Measurements from ENCODE around the gene RCN2.
A peak's percentile ranks its signal among the peaks of the same experiment; 100 is the strongest.

Gene RCN2

GRCh38 chr15:76987896-76988860, 56.6 kb downstream of the RCN2 start:
- H3K9me3 Mint-ChIP-seq = no peaks in the 10 kb centered on the region
- peaks cover 20% of the 10 kb centered on the region for H3K27me3 Mint-ChIP-seq (ENCODE audit: low read depth)
- no peaks in the 10 kb centered on the region for H3K4me1 Mint-ChIP-seq
- no peaks in the 10 kb centered on the region for H3K36me3 Mint-ChIP-seq (ENCODE audit: low read depth)
- H3K4me3 Mint-ChIP-seq = no peak overlapping the region
- no peak for TF ChIP-seq CTCF (IDR thresholded peaks at IDR 0.05; ENCODE audit: unreplicated experiment in 3 of 3)
- H3K27ac Mint-ChIP-seq = peak overlapping the region in 1 of 3 experiments; percentile 52

DNA sequence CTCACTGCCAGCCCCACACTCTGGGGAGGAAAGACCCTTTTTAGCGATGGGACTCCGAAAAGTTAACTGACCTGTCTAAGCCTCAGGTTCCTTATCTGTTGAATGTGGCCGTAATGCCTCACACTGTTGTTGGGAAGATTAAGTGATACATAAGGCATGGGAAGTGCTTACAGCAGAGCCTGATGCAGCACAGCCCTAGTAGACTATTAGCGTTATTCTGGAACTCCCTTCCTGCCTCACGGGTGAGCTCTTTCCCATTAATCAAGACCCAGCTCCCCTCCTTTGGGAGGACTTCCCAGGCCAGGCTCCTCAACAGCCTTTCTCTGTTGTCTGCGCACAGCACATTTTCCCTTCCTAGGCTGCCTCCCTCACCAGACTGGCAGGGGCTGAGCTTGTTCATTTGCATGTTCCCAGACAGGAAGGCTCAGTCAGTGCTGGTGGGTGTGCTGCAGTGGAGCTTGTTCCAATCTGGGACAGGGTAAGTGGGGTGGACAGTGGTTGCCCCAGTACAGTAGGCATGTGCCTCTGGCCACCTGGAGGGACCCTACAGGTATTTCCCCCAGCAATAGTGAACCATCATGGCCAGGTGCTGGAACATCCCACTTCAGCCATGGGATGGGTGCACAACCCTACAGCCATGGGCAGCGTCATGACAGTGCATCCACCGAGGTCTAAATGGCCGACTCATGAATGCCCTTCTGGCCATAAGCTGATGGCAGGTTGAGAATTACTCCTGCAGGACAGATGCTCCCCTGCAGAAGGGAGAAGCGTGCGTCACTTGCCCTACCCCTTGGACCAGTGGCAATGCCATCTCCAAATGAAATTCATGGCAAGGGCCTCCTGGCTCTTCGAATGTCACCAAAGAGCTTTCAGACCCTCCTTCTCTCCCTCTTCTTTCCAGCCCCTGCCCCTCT, 57.6 kb downstream of the RCN2 start:
- peaks cover 16% of the 10 kb centered on the region for H3K27me3 Mint-ChIP-seq (ENCODE audit: low read depth)

DNA sequence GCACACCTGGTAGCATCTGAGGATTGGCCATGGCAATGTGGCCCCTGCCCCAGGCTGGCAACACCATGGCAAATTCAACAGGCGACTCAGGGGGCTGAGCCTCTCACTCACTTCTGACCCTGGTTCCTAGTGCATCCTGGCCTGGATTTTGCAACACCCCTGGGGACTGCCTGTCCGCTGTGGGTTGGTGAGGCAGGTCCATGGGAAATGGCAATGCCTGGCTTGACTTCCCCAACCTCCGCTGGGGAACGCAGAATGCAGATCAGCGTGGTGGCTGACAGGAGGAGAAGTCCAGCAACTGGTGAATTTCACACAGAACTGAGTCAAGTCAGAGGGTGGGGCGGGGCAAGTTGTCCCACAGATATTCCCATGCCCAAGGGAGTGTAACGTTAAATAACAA, 59.5 kb downstream of the RCN2 start:
- Mint-ChIP-seq H3K27ac (no peak overlapping the region), H3K36me3 (ENCODE audit: low read depth) (no peaks in the 10 kb centered on the region), H3K4me1 (no peaks in the 10 kb centered on the region), H3K9me3 (no peaks in the 10 kb centered on the region), H3K4me3 (no peak overlapping the region), H3K27me3 (ENCODE audit: low read depth) (peaks cover 16% of the 10 kb centered on the region)
- TF ChIP-seq CTCF (IDR thresholded peaks at IDR 0.05; ENCODE audit: unreplicated experiment in 3 of 3) = no peak

More for the DNA sequence above, 57.6 kb downstream of the RCN2 start:
- Mint-ChIP-seq H3K36me3 (ENCODE audit: low read depth) (no peaks in the 10 kb centered on the region), H3K9me3 (no peaks in the 10 kb centered on the region), H3K4me1 (no peaks in the 10 kb centered on the region), H3K4me3 (no peak overlapping the region), H3K27ac (peak overlapping the region in 1 of 3 experiments; percentile 52)
- no peak for TF ChIP-seq CTCF (IDR thresholded peaks at IDR 0.05; ENCODE audit: unreplicated experiment in 3 of 3)

DNA sequence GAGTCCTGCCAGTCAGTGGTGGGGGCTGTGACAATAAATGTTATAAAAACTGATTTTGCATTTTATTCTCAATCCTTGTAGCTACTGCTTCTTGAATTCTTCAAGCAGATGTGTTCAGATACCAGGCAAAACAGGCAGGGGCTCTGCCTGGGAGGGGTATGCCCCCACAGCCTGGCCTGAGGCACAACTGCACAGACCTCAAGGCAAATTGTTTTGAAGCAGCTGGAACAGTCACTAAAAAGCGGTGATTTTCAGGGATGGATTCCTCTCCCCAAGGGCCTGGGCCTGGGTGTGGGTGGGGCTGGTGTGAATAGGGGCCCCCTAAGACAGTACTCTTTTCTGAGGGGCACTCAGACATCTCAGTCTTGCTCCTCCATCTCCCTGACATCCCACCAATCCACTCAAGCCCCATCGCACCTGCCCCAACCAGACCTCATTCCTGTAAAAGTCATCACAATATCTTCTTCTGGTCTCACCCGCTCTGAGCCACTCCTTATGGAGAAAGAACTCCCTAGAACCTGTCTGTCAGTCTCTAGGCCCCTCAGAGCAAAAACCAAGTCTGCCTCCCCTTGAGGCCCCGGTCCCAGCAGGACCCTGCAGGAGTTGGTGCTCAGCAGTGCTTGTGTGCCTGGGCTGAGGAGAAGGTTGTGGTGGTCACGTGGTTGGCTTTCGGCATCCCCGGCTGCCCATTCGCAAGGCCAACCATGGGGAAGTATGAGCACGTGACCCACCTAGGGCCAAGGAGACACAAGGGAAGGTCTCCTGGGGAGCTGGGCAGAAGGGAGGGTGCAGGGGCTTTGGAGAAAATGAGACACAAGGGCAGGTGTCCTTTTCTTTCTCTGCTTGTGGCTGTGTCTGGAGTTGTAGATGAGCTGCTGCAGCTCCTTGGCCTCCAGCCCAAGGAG, 60.4 kb downstream of the RCN2 start:
- Mint-ChIP-seq H3K36me3 (ENCODE audit: low read depth) (no peaks in the 10 kb centered on the region), H3K27me3 (ENCODE audit: low read depth) (peaks cover 16% of the 10 kb centered on the region), H3K4me3 (no peak overlapping the region), H3K27ac (no peak overlapping the region), H3K9me3 (no peaks in the 10 kb centered on the region), H3K4me1 (no peaks in the 10 kb centered on the region)
- TF ChIP-seq CTCF (IDR thresholded peaks at IDR 0.05; ENCODE audit: unreplicated experiment in 3 of 3) = no peak

DNA sequence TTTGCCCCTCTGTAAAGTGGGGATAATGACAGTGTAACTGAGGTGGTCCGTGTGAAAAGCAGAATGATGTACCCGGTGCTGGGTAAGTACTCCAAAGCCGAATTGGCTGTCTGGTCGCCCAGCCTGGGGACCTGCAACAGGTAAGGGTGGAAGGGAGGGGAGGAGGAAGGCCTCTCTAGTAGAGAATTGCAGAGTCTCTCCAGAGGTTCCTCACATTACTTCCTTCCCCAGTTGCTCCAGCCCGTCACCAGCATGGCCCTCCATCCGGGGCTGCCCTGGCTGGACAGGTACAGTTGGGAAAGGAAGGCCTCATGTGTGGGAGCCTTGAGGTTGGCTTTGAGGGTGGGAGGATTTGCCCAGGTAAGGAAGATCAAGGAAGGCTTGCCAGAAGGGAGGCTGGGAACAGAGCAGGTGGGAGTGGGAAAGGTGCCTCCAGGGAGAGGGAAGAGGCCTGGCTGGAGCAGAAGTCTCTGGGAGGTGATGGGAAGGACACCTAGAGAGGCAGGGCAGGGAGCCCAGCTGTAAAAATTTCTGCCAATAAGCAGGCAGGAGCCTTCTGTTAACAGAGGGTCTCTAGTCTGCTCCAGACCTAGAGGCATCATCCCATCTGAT, 61.7 kb downstream of the RCN2 start:
- Mint-ChIP-seq H3K9me3 (no peaks in the 10 kb centered on the region), H3K27ac (no peak overlapping the region)

More for the DNA sequence above, 61.7 kb downstream of the RCN2 start:
- TF ChIP-seq CTCF (IDR thresholded peaks at IDR 0.05; ENCODE audit: unreplicated experiment in 3 of 3) = no peak
- Mint-ChIP-seq H3K27me3 (ENCODE audit: low read depth) (peaks cover 18% of the 10 kb centered on the region), H3K4me3 (no peak overlapping the region), H3K36me3 (ENCODE audit: low read depth) (no peaks in the 10 kb centered on the region), H3K4me1 (no peaks in the 10 kb centered on the region)

All from nephron (organoid).